ENCODE measurements around the gene PHTF1. TPM values are rescaled to one million over a fixed set of nuclear protein-coding genes. Genes with fewer than 3 reads are reported as not detected.

PHTF1 gene
- total RNA-seq = 10 to 100 TPM; 11.7 to 13.4 TPM

- no peaks in the 10 kb centered on the region for H3K4me1 ChIP-seq (replicated peaks)
- intact Hi-C loops (cut with DNase I) = loop anchor here (5.0 kb wide), 2 partner anchors 43 to 53 kb away; partner anchors contain the start of gene RSBN1
These were observed at the start of gene PHTF1 for GRCh38 chr1:113759333-113760101. PHTF1 (minus strand) TSS chr1:113759486; CDS start chr1:113758703, 783 bp downstream.

DNA sequence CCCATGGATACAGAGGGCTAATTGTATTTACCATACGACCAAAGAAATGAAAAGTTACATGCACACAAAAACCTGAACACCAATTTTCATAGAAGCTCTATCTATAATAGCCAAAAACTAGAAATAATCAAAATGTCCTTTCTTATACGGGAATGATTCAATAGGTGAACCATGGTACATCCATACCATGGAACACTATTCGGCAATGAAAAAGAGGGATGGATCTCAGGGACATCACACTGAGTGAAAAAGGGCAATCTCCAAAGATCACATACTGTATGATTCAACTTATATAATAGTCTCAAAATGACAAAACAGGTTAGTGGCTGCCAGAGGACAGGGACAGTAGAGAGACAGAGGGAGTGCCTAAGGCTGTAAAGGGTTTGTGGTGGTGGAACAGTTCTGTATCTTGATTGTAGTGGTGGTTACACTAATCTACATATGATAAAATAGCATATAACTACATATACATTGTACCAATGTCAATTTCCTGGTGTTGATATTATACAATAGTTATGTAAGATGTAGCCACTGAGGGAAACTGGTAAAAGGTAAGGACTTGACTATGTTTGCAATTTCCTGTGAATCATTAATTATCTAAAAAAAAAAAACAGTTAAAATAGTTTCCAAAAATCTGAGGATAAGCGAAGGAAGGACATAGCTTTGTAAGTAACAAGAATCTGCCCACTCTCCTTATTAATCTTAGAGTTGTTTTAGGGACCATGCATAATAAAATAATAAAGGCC is 49.3 kb upstream of the PHTF1 start:
- WGBS = 91% methylated on average over 4 of the region's 4 CpGs
- intact Hi-C loops (cut with DNase I) = no loop called here
- TF ChIP-seq POLR2A (IDR thresholded peaks at IDR 0.05) = no peak
- TF ChIP-seq, protein P1, sequence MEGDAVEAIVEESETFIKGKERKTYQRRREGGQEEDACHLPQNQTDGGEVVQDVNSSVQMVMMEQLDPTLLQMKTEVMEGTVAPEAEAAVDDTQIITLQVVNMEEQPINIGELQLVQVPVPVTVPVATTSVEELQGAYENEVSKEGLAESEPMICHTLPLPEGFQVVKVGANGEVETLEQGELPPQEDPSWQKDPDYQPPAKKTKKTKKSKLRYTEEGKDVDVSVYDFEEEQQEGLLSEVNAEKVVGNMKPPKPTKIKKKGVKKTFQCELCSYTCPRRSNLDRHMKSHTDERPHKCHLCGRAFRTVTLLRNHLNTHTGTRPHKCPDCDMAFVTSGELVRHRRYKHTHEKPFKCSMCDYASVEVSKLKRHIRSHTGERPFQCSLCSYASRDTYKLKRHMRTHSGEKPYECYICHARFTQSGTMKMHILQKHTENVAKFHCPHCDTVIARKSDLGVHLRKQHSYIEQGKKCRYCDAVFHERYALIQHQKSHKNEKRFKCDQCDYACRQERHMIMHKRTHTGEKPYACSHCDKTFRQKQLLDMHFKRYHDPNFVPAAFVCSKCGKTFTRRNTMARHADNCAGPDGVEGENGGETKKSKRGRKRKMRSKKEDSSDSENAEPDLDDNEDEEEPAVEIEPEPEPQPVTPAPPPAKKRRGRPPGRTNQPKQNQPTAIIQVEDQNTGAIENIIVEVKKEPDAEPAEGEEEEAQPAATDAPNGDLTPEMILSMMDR (IDR thresholded peaks at IDR 0.05) = no peak
- no peak for TF ChIP-seq POLR2AphosphoS5 (IDR thresholded peaks at IDR 0.05)
- DNase-seq (ENCODE audit: low spot score) = no peak
- H3K36me3 ChIP-seq = no peaks in the 10 kb centered on the region
- no peak overlapping the region for H3K27ac ChIP-seq
- H3K27me3 ChIP-seq (replicated peaks; ENCODE audit: insufficient read depth) = no peaks in the 10 kb centered on the region
- H3K4me1 ChIP-seq (replicated peaks) = no peaks in the 10 kb centered on the region
- H3K4me3 ChIP-seq = no peak overlapping the region
- no peaks in the 10 kb centered on the region for H3K9me3 ChIP-seq

More at GRCh38 chr1:113759333-113760101, at the start of gene PHTF1:
- Histone ChIP-seq H3K36me3 (no peaks in the 10 kb centered on the region), H3K4me3 (peak within 1 kb of the TSS; percentile 59 to 85), H3K27ac (peak within 1 kb of the TSS; percentile 82 to 93), H3K9me3 (no peaks in the 10 kb centered on the region), H3K27me3 (replicated peaks; ENCODE audit: insufficient read depth) (no peaks in the 10 kb centered on the region)
- TF ChIP-seq, protein P1 (IDR thresholded peaks at IDR 0.05) = no peak
- peak; percentile 3 for TF ChIP-seq POLR2AphosphoS5 (IDR thresholded peaks at IDR 0.05)
- peak; percentile 36 for TF ChIP-seq POLR2A (IDR thresholded peaks at IDR 0.05)
- peak; percentile 43 for DNase-seq (ENCODE audit: low spot score)
- WGBS = under 1% methylated on average over 31 of the region's 47 CpGs

DNA sequence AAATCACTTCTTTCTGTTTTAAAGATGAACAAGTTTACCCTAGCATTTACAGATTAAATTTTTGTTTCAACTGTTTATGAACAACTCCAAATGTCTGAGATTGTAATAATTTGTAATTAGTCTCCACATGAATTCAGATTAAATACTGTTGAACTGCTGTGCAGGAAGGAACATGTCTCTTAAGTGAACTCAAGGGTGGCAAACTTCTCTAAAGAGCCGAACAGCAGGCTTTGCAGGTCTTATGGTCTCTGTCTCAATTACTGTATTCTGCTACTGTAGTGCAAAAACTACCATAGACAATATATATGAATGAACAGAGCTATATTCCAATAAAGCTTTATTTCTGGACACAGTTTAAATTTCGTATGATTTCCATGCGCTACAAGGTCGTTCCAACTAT is 46.4 kb upstream of the PHTF1 start:
- Histone ChIP-seq H3K4me3 (no peak overlapping the region), H3K9me3 (no peaks in the 10 kb centered on the region), H3K36me3 (no peaks in the 10 kb centered on the region), H3K27ac (no peak overlapping the region), H3K4me1 (replicated peaks) (no peaks in the 10 kb centered on the region), H3K27me3 (replicated peaks; ENCODE audit: insufficient read depth) (no peaks in the 10 kb centered on the region)
- no peak for DNase-seq (ENCODE audit: low spot score)
- TF ChIP-seq, protein P1 (IDR thresholded peaks at IDR 0.05) = no peak
- TF ChIP-seq POLR2AphosphoS5 (IDR thresholded peaks at IDR 0.05) = no peak
- TF ChIP-seq POLR2A (IDR thresholded peaks at IDR 0.05) = no peak
- WGBS = 89% methylated on average over 4 of the region's 4 CpGs
- intact Hi-C loops (cut with DNase I) = no loop called here

- H3K4me1 ChIP-seq (replicated peaks) = no peaks in the 10 kb centered on the region
- whole genome bisulfite sequencing = 98% methylated on average over 6 of the region's 6 CpGs
- no peak overlapping the region for H3K4me3 ChIP-seq
- intact Hi-C loops (cut with DNase I) = no loop called here
- no peaks in the 10 kb centered on the region for H3K9me3 ChIP-seq
- TF ChIP-seq, protein P1 (IDR thresholded peaks at IDR 0.05) = no peak
- TF ChIP-seq POLR2AphosphoS5 (IDR thresholded peaks at IDR 0.05) = no peak
- TF ChIP-seq POLR2A (IDR thresholded peaks at IDR 0.05) = no peak
- no peaks in the 10 kb centered on the region for H3K36me3 ChIP-seq
- no peaks in the 10 kb centered on the region for H3K27me3 ChIP-seq (replicated peaks; ENCODE audit: insufficient read depth)
- no peak overlapping the region for H3K27ac ChIP-seq
- DNase-seq (ENCODE audit: low spot score) = no peak
These were observed 45.9 kb upstream of the PHTF1 start for GRCh38 chr1:113805256-113805531.

Measured in prostate gland (tissue), 2 donors.